Natural killer cell (primary cell): ENCODE results near the gene DNMT1. TPM values are rescaled to one million over a fixed set of nuclear protein-coding genes. Genes with fewer than 3 reads are reported as not detected.

ENCODE experiments used
- ATAC-seq, 3 donors: fragments of 150-1000 bp in 2 of 3; fragments of 200-7000 bp in 1 of 3; cut with Tn5 transposase; 1 replicate in 1 of 3; 2 replicates in 2 of 3; pipeline ENCODE4 v1.10.0; 2021; ENCODE audit warnings: mild to moderate bottlenecking in 2 of 3, moderate library complexity in 2 of 3
- DNase-seq, 2 donors: peaks; one replicate each; pipeline versions ENCODE4 v3.0.0 to v3.0.0-alpha.2; 2013 to 2021; ENCODE audit warnings: mixed read lengths in 1 of 2
- H3K27ac ChIP-seq: one replicate; pipeline ENCODE4 v1.5.1; 2013; ENCODE audit warnings: mild to moderate bottlenecking, low read length
- H3K27me3 ChIP-seq: one replicate; pipeline ENCODE4 v1.6.1; 2013; ENCODE audit warnings: low read length; ENCODE audit not compliant: control insufficient read depth, insufficient read depth
- H3K36me3 ChIP-seq: one replicate; pipeline ENCODE4 v1.6.1; 2013; ENCODE audit warnings: low read length; ENCODE audit not compliant: control insufficient read depth, insufficient read depth
- H3K4me1 ChIP-seq: one replicate; pipeline ENCODE4 v1.6.1; 2013; ENCODE audit warnings: low read length; ENCODE audit not compliant: control insufficient read depth, insufficient read depth
- H3K4me3 ChIP-seq: one replicate; pipeline ENCODE4 v1.5.1; 2013; ENCODE audit warnings: low read length
- H3K9me3 ChIP-seq: one replicate; pipeline ENCODE4 v1.6.1; 2013; ENCODE audit warnings: low read length; ENCODE audit not compliant: control insufficient read depth, insufficient read depth
- H3K27ac Mint-ChIP-seq, 2 donors: one replicate each; pipeline ENCODE4 v1.8.0; 2022; ENCODE audit warnings: mild to moderate bottlenecking in 2 of 2, mixed read lengths in 2 of 2, moderate library complexity in 1 of 2
- H3K27me3 Mint-ChIP-seq, 2 donors: one replicate each; pipeline ENCODE4 v1.8.0; 2022; ENCODE audit warnings: low read depth in 2 of 2, mixed read lengths in 2 of 2
- H3K36me3 Mint-ChIP-seq: one replicate; pipeline ENCODE4 v1.8.0; 2022; ENCODE audit warnings: mixed read lengths
- H3K4me1 Mint-ChIP-seq, 2 donors: one replicate each; pipeline ENCODE4 v1.8.0; 2022; ENCODE audit warnings: mixed read lengths in 2 of 2
- H3K4me3 Mint-ChIP-seq: one replicate; pipeline ENCODE4 v1.8.0; 2022; ENCODE audit warnings: mild to moderate bottlenecking, moderate library complexity, mixed read lengths
- H3K9me3 Mint-ChIP-seq, 2 donors: one replicate each; pipeline ENCODE4 v1.8.0; 2022; ENCODE audit warnings: mixed read lengths in 2 of 2
- WGBS: methylation state at CpG from one replicate; pipeline ENCODE4 v1.1.7; 2013; ENCODE audit warnings: missing lambda C conversion rate; ENCODE audit not compliant: insufficient coverage; 5-methylcytosine and 5-hydroxymethylcytosine counted together
- intact Hi-C: fragments of 100-400 bp; cut with micrococcal nuclease; formaldehyde crosslinking; loops from one replicate; pipeline ENCODE4 v1.14.2; 2022
- total RNA-seq, 4 donors: library from RNA; stranded (reverse); fragments of 120-200 nt in 1 of 4; gene quantifications; one replicate each; pipeline versions ENCODE4 v1.2.3 to v1.2.4, GENCODE V29; 2013 to 2022
- TF ChIP-seq, protein P1 (sequence below): fragments of 200-600 bp; IDR thresholded peaks from one replicate; pipeline ENCODE4 v1.8.0; 2022; ENCODE audit warnings: antibody characterized with exemption

DNMT1 gene
- total RNA-seq, 3 donors from 2014 or later (not counting 1 experiment from before 2014, with no cell fraction given): 266 to 323 (median 275) TPM

DNA sequence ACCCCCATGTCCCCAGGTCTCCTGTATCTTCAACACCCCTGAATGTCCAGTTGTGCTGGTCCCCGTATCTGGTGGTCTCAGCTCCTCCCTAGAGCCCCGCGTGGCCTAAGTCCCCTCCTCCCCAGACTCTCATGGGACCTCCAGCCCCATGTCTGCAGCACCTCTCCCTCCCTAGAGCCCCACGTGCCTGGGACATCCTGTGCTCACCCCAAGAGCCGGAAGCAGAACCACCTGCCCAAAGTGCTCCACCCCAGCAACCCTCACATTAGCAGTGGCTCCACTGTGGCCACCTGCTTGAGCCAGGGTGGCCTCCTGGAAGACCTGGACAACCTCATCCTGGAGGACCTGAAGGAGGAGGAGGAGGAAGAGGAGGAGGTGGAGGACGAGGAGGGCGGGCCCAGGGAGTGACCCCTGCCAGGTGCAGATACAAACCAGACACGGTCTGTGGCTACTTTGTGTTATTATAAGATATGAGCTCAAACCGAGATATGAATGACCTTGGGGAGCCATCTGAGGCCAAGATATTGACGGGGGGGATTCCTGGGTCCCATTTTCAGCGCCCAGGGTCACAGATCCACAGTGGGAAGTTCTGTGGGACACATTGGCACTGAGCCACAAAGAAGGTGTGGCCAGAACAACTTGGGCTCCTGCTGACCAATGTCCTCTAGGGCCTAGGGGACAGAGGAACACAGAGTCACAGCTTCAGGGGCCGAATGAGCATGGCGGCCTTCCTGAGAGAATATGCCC is 102.7 kb downstream of the DNMT1 start:
- Histone ChIP-seq H3K27ac (no peak overlapping the region), H3K36me3 (peaks cover 39% of the 10 kb centered on the region), H3K4me3 (no peak overlapping the region), H3K4me1 (peaks cover 28% of the 10 kb centered on the region), H3K27me3 (no peaks in the 10 kb centered on the region), H3K9me3 (no peaks in the 10 kb centered on the region)
- no peak for DNase-seq
- ATAC-seq: no peak
- H3K27ac Mint-ChIP-seq: peak overlapping the region in 1 of 2 donors; percentile 74
- TF ChIP-seq, protein P1, sequence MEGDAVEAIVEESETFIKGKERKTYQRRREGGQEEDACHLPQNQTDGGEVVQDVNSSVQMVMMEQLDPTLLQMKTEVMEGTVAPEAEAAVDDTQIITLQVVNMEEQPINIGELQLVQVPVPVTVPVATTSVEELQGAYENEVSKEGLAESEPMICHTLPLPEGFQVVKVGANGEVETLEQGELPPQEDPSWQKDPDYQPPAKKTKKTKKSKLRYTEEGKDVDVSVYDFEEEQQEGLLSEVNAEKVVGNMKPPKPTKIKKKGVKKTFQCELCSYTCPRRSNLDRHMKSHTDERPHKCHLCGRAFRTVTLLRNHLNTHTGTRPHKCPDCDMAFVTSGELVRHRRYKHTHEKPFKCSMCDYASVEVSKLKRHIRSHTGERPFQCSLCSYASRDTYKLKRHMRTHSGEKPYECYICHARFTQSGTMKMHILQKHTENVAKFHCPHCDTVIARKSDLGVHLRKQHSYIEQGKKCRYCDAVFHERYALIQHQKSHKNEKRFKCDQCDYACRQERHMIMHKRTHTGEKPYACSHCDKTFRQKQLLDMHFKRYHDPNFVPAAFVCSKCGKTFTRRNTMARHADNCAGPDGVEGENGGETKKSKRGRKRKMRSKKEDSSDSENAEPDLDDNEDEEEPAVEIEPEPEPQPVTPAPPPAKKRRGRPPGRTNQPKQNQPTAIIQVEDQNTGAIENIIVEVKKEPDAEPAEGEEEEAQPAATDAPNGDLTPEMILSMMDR: no peak
- intact Hi-C loops: no loop called here
- H3K4me3 Mint-ChIP-seq: peak overlapping the region; percentile 2
- H3K4me1 Mint-ChIP-seq: peaks cover 18 to 19% of the 10 kb centered on the region in 2 donors
- WGBS: 86% methylated on average over 13 of the region's 13 CpGs
- no peaks in the 10 kb centered on the region for H3K9me3 Mint-ChIP-seq
- no peaks in the 10 kb centered on the region for H3K27me3 Mint-ChIP-seq
- peaks cover 5% of the 10 kb centered on the region for H3K36me3 Mint-ChIP-seq

DNA sequence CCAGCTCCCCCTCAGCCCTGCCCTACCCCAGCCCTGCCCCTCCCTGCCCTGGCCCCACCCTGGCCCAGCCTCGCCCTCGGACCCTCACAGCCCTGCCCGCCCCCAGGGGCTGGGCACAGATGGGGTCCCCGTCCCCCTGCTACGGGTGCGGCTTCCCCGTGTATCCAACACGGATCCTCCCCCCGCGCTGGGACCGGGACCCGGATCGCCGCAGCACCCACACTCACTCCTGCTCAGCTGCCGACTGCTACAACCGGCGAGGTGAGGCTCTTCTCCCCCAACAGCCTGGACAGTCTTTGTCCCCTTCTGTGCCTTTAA is 103.4 kb downstream of the DNMT1 start:
- no peak overlapping the region for H3K27ac ChIP-seq
- DNase-seq (no peak), ATAC-seq (no peak)
- Mint-ChIP-seq H3K36me3 (peaks cover 5% of the 10 kb centered on the region), H3K4me1 (peaks cover 18 to 22% of the 10 kb centered on the region in 2 donors), H3K27ac (peak overlapping the region in 1 of 2 donors; percentile 74), H3K27me3 (no peaks in the 10 kb centered on the region), H3K9me3 (no peaks in the 10 kb centered on the region), H3K4me3 (no peak overlapping the region)
- TF ChIP-seq, protein P1: no peak
- no peaks in the 10 kb centered on the region for H3K27me3 ChIP-seq
- no peak overlapping the region for H3K4me3 ChIP-seq
- H3K4me1 ChIP-seq: peaks cover 28% of the 10 kb centered on the region
- WGBS: 96% methylated on average over 17 of the region's 17 CpGs
- no peaks in the 10 kb centered on the region for H3K9me3 ChIP-seq
- peaks cover 39% of the 10 kb centered on the region for H3K36me3 ChIP-seq
- intact Hi-C loops: no loop called here

DNA sequence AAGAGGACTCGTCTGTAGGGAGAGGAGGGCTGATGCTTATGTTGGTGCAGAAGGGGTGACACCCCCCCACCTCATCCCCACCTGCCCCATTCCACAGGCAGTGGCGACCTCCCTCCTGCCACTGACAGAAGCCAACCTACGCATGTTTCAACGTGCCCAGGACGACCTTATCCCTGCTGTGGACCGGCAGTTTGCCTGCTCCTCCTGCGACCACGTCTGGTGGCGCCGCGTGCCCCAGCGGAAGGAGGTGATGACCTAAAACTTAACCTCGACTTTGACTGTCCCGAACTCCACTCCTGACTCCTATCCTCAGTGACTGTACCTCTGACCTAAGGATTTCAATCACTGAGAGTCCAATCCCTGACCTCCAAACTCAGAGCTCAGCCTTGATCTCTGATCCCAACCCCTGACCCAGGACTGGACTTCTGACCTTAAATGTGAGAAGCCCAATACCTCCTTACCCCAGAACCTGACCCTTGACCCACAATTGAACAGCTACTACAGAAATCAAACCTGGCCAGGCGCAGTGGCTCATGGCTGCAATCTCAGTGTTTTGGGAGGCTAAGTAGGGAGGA is 104.9 kb downstream of the DNMT1 start:
- intact Hi-C loops: no loop called here
- Mint-ChIP-seq H3K36me3 (peaks cover 5% of the 10 kb centered on the region), H3K4me1 (peaks cover 23 to 26% of the 10 kb centered on the region in 2 donors), H3K27ac (peak overlapping the region in 1 of 2 donors; percentile 51), H3K9me3 (no peaks in the 10 kb centered on the region), H3K4me3 (peak overlapping the region; percentile 3), H3K27me3 (no peaks in the 10 kb centered on the region)
- no peak for DNase-seq
- no peak for ATAC-seq
- peaks cover 28% of the 10 kb centered on the region for H3K4me1 ChIP-seq
- peaks cover 39% of the 10 kb centered on the region for H3K36me3 ChIP-seq
- WGBS: 93% methylated on average over 14 of the region's 15 CpGs
- no peaks in the 10 kb centered on the region for H3K9me3 ChIP-seq
- H3K27me3 ChIP-seq: no peaks in the 10 kb centered on the region
- no peak overlapping the region for H3K27ac ChIP-seq
- TF ChIP-seq, protein P1: no peak
- no peak overlapping the region for H3K4me3 ChIP-seq
